HG03039 (cell line): ENCODE results near the gene DNM2.
"Not testable (repeated sequence)": the region's sequence is repeated elsewhere in the genome, so short reads cannot be mapped to it uniquely, and the experiment has no call there.

Experiments
- ATAC-seq: cut with Tn5 transposase; IDR thresholded peaks from one replicate; pipeline ENCODE4 v1.9.1; 2021; ENCODE audit warnings: mild to moderate bottlenecking, moderate library complexity; ENCODE audit not compliant: unreplicated experiment

The DNM2 gene

GRCh38 chr19:10856899-10857298, 139.0 kb downstream of the DNM2 start:
- not testable (repeated sequence) for ATAC-seq

- ATAC-seq: no peak
These were observed 140.4 kb downstream of the DNM2 start for GRCh38 chr19:10858204-10858828.

- ATAC-seq: no peak
These were observed 143.3 kb downstream of the DNM2 start for GRCh38 chr19:10861103-10861651.

- ATAC-seq: no peak
These were observed 144.8 kb downstream of the DNM2 start for GRCh38 chr19:10862561-10863106.

- no peak for ATAC-seq
These were observed 145.3 kb downstream of the DNM2 start for GRCh38 chr19:10863107-10863717.

GRCh38 chr19:10864538-10864899, 146.6 kb downstream of the DNM2 start:
- ATAC-seq: no peak

GRCh38 chr19:10866495-10866894, 148.6 kb downstream of the DNM2 start:
- ATAC-seq: no peak

- no peak for ATAC-seq
These were observed 151.1 kb downstream of the DNM2 start for GRCh38 chr19:10868872-10869547.

GRCh38 chr19:10869872-10870311, 152.0 kb downstream of the DNM2 start:
- not testable (repeated sequence) for ATAC-seq

- ATAC-seq: no peak
These were observed 152.6 kb downstream of the DNM2 start for GRCh38 chr19:10870501-10870954.

- ATAC-seq: peak; percentile 57
These were observed 153.2 kb downstream of the DNM2 start, which contains the start of gene CARM1 for GRCh38 chr19:10870955-10871603. CARM1 (plus strand) TSS chr19:10871553; CDS start chr19:10871703, 150 bp downstream.

- peak; percentile 13 for ATAC-seq
These were observed 154.0 kb downstream of the DNM2 start for GRCh38 chr19:10871711-10872545.

GRCh38 chr19:10872546-10873107, 154.7 kb downstream of the DNM2 start:
- ATAC-seq: no peak

GRCh38 chr19:10874024-10874423, 156.1 kb downstream of the DNM2 start:
- ATAC-seq: no peak

- peak; percentile 45 for ATAC-seq
These were observed 158.8 kb downstream of the DNM2 start for GRCh38 chr19:10876459-10877240.

- not testable (repeated sequence) for ATAC-seq
These were observed 159.7 kb downstream of the DNM2 start for GRCh38 chr19:10877608-10878007.

- ATAC-seq: no peak
These were observed 160.4 kb downstream of the DNM2 start for GRCh38 chr19:10878253-10878652.
